ENCODE measurements around the gene PAPPA2.

DNA sequence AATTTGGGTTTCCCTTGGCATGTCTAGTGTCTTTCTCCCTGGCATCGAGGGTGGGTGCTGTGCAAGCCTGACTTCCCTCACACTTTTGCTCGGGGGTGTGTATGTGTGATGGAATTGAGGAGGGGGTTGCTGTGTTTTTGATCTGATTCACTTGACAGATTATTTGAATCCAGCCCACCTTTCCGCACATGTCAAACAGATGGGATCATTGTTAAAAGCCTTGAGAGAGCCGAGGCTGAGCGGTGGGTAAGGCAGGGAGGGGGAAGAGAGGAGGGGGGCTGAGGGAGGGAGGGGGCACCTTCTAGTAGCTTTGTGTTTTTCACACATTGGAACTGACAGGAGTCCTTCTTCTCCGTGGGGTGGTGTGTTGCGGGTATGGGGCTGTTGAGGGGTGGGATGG lies 90.0 kb downstream of the PAPPA2 start:
- TF ChIP-seq, protein P1, sequence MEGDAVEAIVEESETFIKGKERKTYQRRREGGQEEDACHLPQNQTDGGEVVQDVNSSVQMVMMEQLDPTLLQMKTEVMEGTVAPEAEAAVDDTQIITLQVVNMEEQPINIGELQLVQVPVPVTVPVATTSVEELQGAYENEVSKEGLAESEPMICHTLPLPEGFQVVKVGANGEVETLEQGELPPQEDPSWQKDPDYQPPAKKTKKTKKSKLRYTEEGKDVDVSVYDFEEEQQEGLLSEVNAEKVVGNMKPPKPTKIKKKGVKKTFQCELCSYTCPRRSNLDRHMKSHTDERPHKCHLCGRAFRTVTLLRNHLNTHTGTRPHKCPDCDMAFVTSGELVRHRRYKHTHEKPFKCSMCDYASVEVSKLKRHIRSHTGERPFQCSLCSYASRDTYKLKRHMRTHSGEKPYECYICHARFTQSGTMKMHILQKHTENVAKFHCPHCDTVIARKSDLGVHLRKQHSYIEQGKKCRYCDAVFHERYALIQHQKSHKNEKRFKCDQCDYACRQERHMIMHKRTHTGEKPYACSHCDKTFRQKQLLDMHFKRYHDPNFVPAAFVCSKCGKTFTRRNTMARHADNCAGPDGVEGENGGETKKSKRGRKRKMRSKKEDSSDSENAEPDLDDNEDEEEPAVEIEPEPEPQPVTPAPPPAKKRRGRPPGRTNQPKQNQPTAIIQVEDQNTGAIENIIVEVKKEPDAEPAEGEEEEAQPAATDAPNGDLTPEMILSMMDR (IDR thresholded peaks at IDR 0.05; ENCODE audit: low read length): no peak
- TF ChIP-seq EZH2 (IDR thresholded peaks at IDR 0.05; ENCODE audit: borderline replicate concordance, low read length): no peak
